Tongue (tissue), 2 donors: ENCODE results near the gene IL22RA2. TPM values are rescaled to one million over a fixed set of nuclear protein-coding genes. Genes with fewer than 3 reads are reported as not detected.
A peak's percentile ranks its signal among the peaks of the same experiment; 100 is the strongest.

ENCODE experiments used
- DNase-seq: peaks from one replicate; pipeline ENCODE4 v3.0.0-alpha.2; 2015
- total RNA-seq: library from RNA; depleted of rRNA; stranded (reverse); fragments of >200 nt; gene quantifications from one replicate; pipeline ENCODE4 v1.2.3, GENCODE V29; 2014

IL22RA2 gene
- total RNA-seq, 1 donor from 2014 or later, result not detected

- DNase-seq, result peak; percentile 86
Measured at GRCh38 chr6:137094411-137095008, 78.9 kb downstream of the IL22RA2 start.

Other genes starting within 250 kb of the IL22RA2 start
- gene IL20RA, start 128.7 kb downstream of the IL22RA2 start, total RNA-seq, result 4.6 TPM
- gene IFNGR1, start 45.7 kb upstream of the IL22RA2 start, total RNA-seq, result 74.0 TPM